Aorta (tissue), 5 donors: Measurements from ENCODE around the gene EID1. TPM values are rescaled to one million over a fixed set of nuclear protein-coding genes. Genes with fewer than 3 reads are reported as not detected.

Source experiments
- ATAC-seq: fragments of 200-7000 bp; cut with Tn5 transposase; one replicate; pipeline ENCODE4 v1.9.1; 2022; ENCODE audit warnings: moderate library complexity; ENCODE audit not compliant: low FRiP score
- DNase-seq, 2 donors: peaks; one replicate each; pipeline ENCODE4 v3.0.0-alpha.2; 2020
- H3K27ac ChIP-seq, 2 donors: one replicate each; pipeline ENCODE4 v1.5.1; 2013; ENCODE audit warnings: low read length in 2 of 2, mild to moderate bottlenecking in 2 of 2, moderate library complexity in 2 of 2, control low read depth in 1 of 2, inconsistent platforms in 1 of 2, low read depth in 1 of 2
- H3K27me3 ChIP-seq, 2 donors: one replicate each; pipeline ENCODE4 v1.6.1; 2013; ENCODE audit warnings: control low read depth in 1 of 2, low read length in 1 of 2, mild to moderate bottlenecking in 1 of 2, moderate library complexity in 1 of 2; ENCODE audit not compliant: insufficient read depth in 2 of 2, control insufficient read depth in 1 of 2
- H3K36me3 ChIP-seq, 2 donors: one replicate each; pipeline ENCODE4 v1.6.1; 2013; ENCODE audit warnings: control low read depth in 1 of 2, low read length in 1 of 2, mild to moderate bottlenecking in 1 of 2; ENCODE audit not compliant: insufficient read depth in 2 of 2, control insufficient read depth in 1 of 2
- H3K4me1 ChIP-seq, 2 donors: one replicate each; pipeline ENCODE4 v1.6.1; 2013; ENCODE audit warnings: low read length in 2 of 2, control low read depth in 1 of 2, mild to moderate bottlenecking in 1 of 2, moderate library complexity in 1 of 2; ENCODE audit not compliant: insufficient read depth in 2 of 2, control insufficient read depth in 1 of 2
- H3K4me3 ChIP-seq, 2 donors: one replicate each; pipeline ENCODE4 v1.5.1; 2013; ENCODE audit warnings: low read length in 2 of 2, control low read depth in 1 of 2, mild to moderate bottlenecking in 1 of 2
- H3K9me3 ChIP-seq: one replicate; pipeline ENCODE4 v1.6.1; 2013; ENCODE audit warnings: mild to moderate bottlenecking, low read length; ENCODE audit not compliant: control insufficient read depth
- WGBS, 2 donors: extraction: QIAGEN DNeasy Blood & Tissue Kit; methylation state at CpG; one replicate each; pipeline ENCODE4 v1.1.7; 2013; 5-methylcytosine and 5-hydroxymethylcytosine counted together
- intact Hi-C, 2 donors: fragments of 100-400 bp; cut with DNase I; formaldehyde crosslinking; loops; one replicate each; pipeline versions ENCODE4 v1.14.2 to v1.15.0; 2022
- polyA plus RNA-seq, 2 donors: library from polyadenylated mRNA; stranded (reverse); fragments of 200-250 nt; gene quantifications; one replicate each; pipeline ENCODE4 v1.2.3, GENCODE V29; 2013
- total RNA-seq, 2 donors: library from RNA; stranded (reverse); fragmentation: NEBNext Ultra II Directional; extraction: Animal tissue kit (Norgen Biotek cat#: 25700); gene quantifications; one replicate each; pipeline ENCODE4 v1.2.1, GENCODE V29; 2021
- donor health status: healthy with polysubstance abuse.
- donor health status: Bipolar disorder and iron deficiency.
- donor health status: DM: no; HTN: no; CAD: no.
- donor health status: DM: no; HTN: no; CAD: no.
- donor health status: DM: yes; HTN: yes; CAD: no.

Gene EID1
- total and polyA plus RNA-seq, 4 donors, result 152 to 333 (median 207) TPM

- Histone ChIP-seq H3K36me3 (no peaks in the 10 kb centered on the region), H3K27ac (no peak overlapping the region), H3K4me3 (no peak overlapping the region), H3K27me3 (no peaks in the 10 kb centered on the region), H3K4me1 (peaks cover 0 to 3% of the 10 kb centered on the region in 2 donors), H3K9me3 (no peaks in the 10 kb centered on the region)
- intact Hi-C loops, result no loop called here
- ATAC-seq (no peak), DNase-seq (no peak)
- WGBS, 2 donors, result 81 to 85% methylated on average over 10 of the region's 10 CpGs
These were observed 12.5 kb downstream of the EID1 start for GRCh38 chr15:48890375-48890972.

- no peak overlapping the region for H3K27ac ChIP-seq
- no peak overlapping the region for H3K4me3 ChIP-seq
- H3K9me3 ChIP-seq, result no peaks in the 10 kb centered on the region
- no peaks in the 10 kb centered on the region for H3K27me3 ChIP-seq
- intact Hi-C loops, result no loop called here
- WGBS, 2 donors, result 87 to 90% methylated on average over 6 of the region's 6 CpGs
- ATAC-seq, result no peak
- H3K36me3 ChIP-seq, result no peaks in the 10 kb centered on the region
- DNase-seq, result no peak
- peaks cover 0 to 3% of the 10 kb centered on the region in 2 donors for H3K4me1 ChIP-seq
These were observed 13.4 kb downstream of the EID1 start for GRCh38 chr15:48891232-48891765.

GRCh38 chr15:48893311-48893710 lies 15.4 kb downstream of the EID1 start:
- intact Hi-C loops, result no loop called here
- H3K9me3 ChIP-seq, result no peaks in the 10 kb centered on the region
- H3K4me1 ChIP-seq, result peaks cover 0 to 3% of the 10 kb centered on the region in 2 donors
- ATAC-seq, result no peak
- H3K27ac ChIP-seq, result no peak overlapping the region
- WGBS, 2 donors, result 37% methylated on average over 3 of the region's 3 CpGs
- H3K27me3 ChIP-seq, result no peaks in the 10 kb centered on the region
- H3K36me3 ChIP-seq, result no peaks in the 10 kb centered on the region
- DNase-seq, result no peak
- no peak overlapping the region for H3K4me3 ChIP-seq

GRCh38 chr15:48896869-48897814 lies 19.2 kb downstream of the EID1 start:
- DNase-seq (no peak), ATAC-seq (peak; percentile 78)
- no peaks in the 10 kb centered on the region for H3K4me1 ChIP-seq
- H3K27me3 ChIP-seq, result no peaks in the 10 kb centered on the region
- no peaks in the 10 kb centered on the region for H3K9me3 ChIP-seq
- intact Hi-C loops, result no loop called here
- H3K27ac ChIP-seq, result peak overlapping the region in 1 of 2 donors; percentile 41
- 12 to 19% methylated on average over 13 of the region's 13 CpGs for WGBS, 2 donors
- no peaks in the 10 kb centered on the region for H3K36me3 ChIP-seq
- H3K4me3 ChIP-seq, result peak overlapping the region; percentile 37 to 46

GRCh38 chr15:48898032-48898431 lies 20.1 kb downstream of the EID1 start:
- peak overlapping the region; percentile 12 to 37 for H3K4me3 ChIP-seq
- no peaks in the 10 kb centered on the region for H3K9me3 ChIP-seq
- intact Hi-C loops, result no loop called here
- no peak overlapping the region for H3K27ac ChIP-seq
- H3K27me3 ChIP-seq, result no peaks in the 10 kb centered on the region
- ATAC-seq (no peak), DNase-seq (no peak)
- 83 to 87% methylated on average over 4 of the region's 4 CpGs for WGBS, 2 donors
- no peaks in the 10 kb centered on the region for H3K4me1 ChIP-seq
- no peaks in the 10 kb centered on the region for H3K36me3 ChIP-seq

GRCh38 chr15:48898446-48898845 lies 20.5 kb downstream of the EID1 start:
- H3K4me3 ChIP-seq, result no peak overlapping the region
- H3K27me3 ChIP-seq, result no peaks in the 10 kb centered on the region
- no peaks in the 10 kb centered on the region for H3K36me3 ChIP-seq
- DNase-seq (no peak), ATAC-seq (no peak)
- intact Hi-C loops, result no loop called here
- no peaks in the 10 kb centered on the region for H3K4me1 ChIP-seq
- WGBS, 2 donors, result 87 to 93% methylated on average over 2 of the region's 2 CpGs
- no peak overlapping the region for H3K27ac ChIP-seq
- no peaks in the 10 kb centered on the region for H3K9me3 ChIP-seq

- ATAC-seq (no peak), DNase-seq (no peak)
- no peak overlapping the region for H3K4me3 ChIP-seq
- intact Hi-C loops, result no loop called here
- 93 to 98% methylated on average over 4 of the region's 4 CpGs for WGBS, 2 donors
- no peaks in the 10 kb centered on the region for H3K27me3 ChIP-seq
- no peaks in the 10 kb centered on the region for H3K36me3 ChIP-seq
- no peaks in the 10 kb centered on the region for H3K9me3 ChIP-seq
- no peaks in the 10 kb centered on the region for H3K4me1 ChIP-seq
- H3K27ac ChIP-seq, result no peak overlapping the region
These were observed 21.9 kb downstream of the EID1 start for GRCh38 chr15:48899793-48900192.

GRCh38 chr15:48904758-48905157 lies 26.8 kb downstream of the EID1 start:
- intact Hi-C loops, result no loop called here
- Histone ChIP-seq H3K4me1 (peaks cover 0 to 3% of the 10 kb centered on the region in 2 donors), H3K9me3 (no peaks in the 10 kb centered on the region), H3K27ac (no peak overlapping the region), H3K36me3 (no peaks in the 10 kb centered on the region), H3K27me3 (no peaks in the 10 kb centered on the region), H3K4me3 (no peak overlapping the region)
- 88 to 91% methylated on average over 4 of the region's 4 CpGs for WGBS, 2 donors
- ATAC-seq, result no peak
- no peak for DNase-seq
